B cell (primary cell): ENCODE measurements around the gene KMT2C. TPM values are rescaled to one million over a fixed set of nuclear protein-coding genes. Genes with fewer than 3 reads are reported as not detected.

Experiments used
- ATAC-seq: fragments of 200-7000 bp; cut with Tn5 transposase; one replicate; pipeline ENCODE4 v1.10.0; 2021; ENCODE audit warnings: low read depth, mild to moderate bottlenecking, moderate number of reproducible peaks, moderate library complexity
- CTCF ChIA-PET: fragments of 350-600 bp; sonication (Branson Sonifier 250); formaldehyde crosslinking; loops from one replicate; lab custom pipeline; 2021; ENCODE audit warnings: antibody characterized with exemption, inconsistent platforms; lab: Charles Lee
- POLR2A ChIA-PET: fragments of 350-600 bp; sonication (Branson Sonifier 250); formaldehyde crosslinking; loops from one replicate; lab custom pipeline; 2021; ENCODE audit warnings: antibody characterized with exemption; lab: Charles Lee
- DNase-seq: peaks from one replicate; pipeline ENCODE4 v3.0.0; 2013
- H2AFZ ChIP-seq: 2 replicates; pipeline ENCODE4 v1.6.1; 2012; ENCODE audit warnings: mild to moderate bottlenecking, low read depth, low read length; ENCODE audit not compliant: insufficient read depth, poor library complexity, severe bottlenecking
- H3K27ac ChIP-seq, 2 donors: 1 replicate in 1 of 2; 2 replicates in 1 of 2; pipeline ENCODE4 v1.5.1; 2012 to 2013; ENCODE audit warnings: low read length in 2 of 2, mild to moderate bottlenecking in 2 of 2, moderate library complexity in 1 of 2
- H3K27me3 ChIP-seq, 4 experiments: fragments of 200-600 bp in 1 of 4; sonication (generic) in 1 of 4; replicated peaks in 1 of 4; 1 replicate in 2 of 4; 2 replicates in 2 of 4; pipeline versions ENCODE4 v1.6.1 to v1.7.0; 2013 to 2016; ENCODE audit warnings: low read length in 3 of 4, mild to moderate bottlenecking in 2 of 4, mixed read lengths in 1 of 4, moderate library complexity in 1 of 4; ENCODE audit not compliant: insufficient read depth in 4 of 4, control insufficient read depth in 3 of 4; ENCODE audit errors: control extremely low read depth in 1 of 4
- H3K36me3 ChIP-seq, 2 experiments: replicated peaks in 1 of 2; 1 replicate in 1 of 2; 2 replicates in 1 of 2; pipeline versions ENCODE4 v1.6.1 to v1.7.1; 2013; ENCODE audit warnings: low read length in 1 of 2; ENCODE audit not compliant: insufficient read depth in 2 of 2, control insufficient read depth in 1 of 2; ENCODE audit errors: control extremely low read depth in 1 of 2, extremely low read depth in 1 of 2
- H3K4me1 ChIP-seq, 2 donors: fragments of 200-600 bp in 1 of 2; sonication (generic) in 1 of 2; 1 replicate in 1 of 2; 2 replicates in 1 of 2; pipeline versions ENCODE4 v1.5.1 to v1.6.1; 2013 to 2017; ENCODE audit warnings: low read length in 2 of 2; ENCODE audit not compliant: control insufficient read depth in 2 of 2, insufficient read depth in 2 of 2
- H3K4me2 ChIP-seq: replicated peaks from 2 replicates; pipeline ENCODE3; 2012; ENCODE audit warnings: mild to moderate bottlenecking, low read depth, low read length; ENCODE audit not compliant: poor library complexity, severe bottlenecking
- H3K4me3 ChIP-seq, 5 experiments: fragments of 200-600 bp in 1 of 5; sonication (generic) in 1 of 5; 1 replicate in 3 of 5; 2 replicates in 2 of 5; pipeline versions ENCODE4 v1.5.1 to v1.7.0; 2011 to 2016; ENCODE audit warnings: low read length in 4 of 5, mild to moderate bottlenecking in 4 of 5, low read depth in 2 of 5, control low read depth in 1 of 5, moderate library complexity in 1 of 5; ENCODE audit not compliant: insufficient read depth in 1 of 5; ENCODE audit errors: control extremely low read depth in 1 of 5, extremely low read depth in 1 of 5
- H3K79me2 ChIP-seq: fragments of 200-600 bp; sonication (generic); one replicate; pipeline ENCODE4 v1.6.0; 2016; ENCODE audit warnings: low read length; ENCODE audit not compliant: control insufficient read depth, insufficient read depth
- H3K9ac ChIP-seq: fragments of 200-600 bp; sonication (generic); 2 replicates; pipeline ENCODE4 v1.6.1; 2017; ENCODE audit warnings: mild to moderate bottlenecking, low read length, moderate library complexity
- H3K9me3 ChIP-seq, 3 donors: one replicate each; pipeline versions ENCODE4 v1.6.1 to v1.7.1; 2013; ENCODE audit warnings: low read length in 2 of 3; ENCODE audit not compliant: control insufficient read depth in 2 of 3, insufficient read depth in 1 of 3; ENCODE audit errors: control extremely low read depth in 1 of 3
- H4K20me1 ChIP-seq: 2 replicates; pipeline ENCODE4 v1.6.0; 2012; ENCODE audit warnings: mild to moderate bottlenecking, low read length; ENCODE audit not compliant: insufficient read depth, control insufficient read depth, poor library complexity, severe bottlenecking
- H3K27ac Mint-ChIP-seq: one replicate; pipeline ENCODE4 v1.8.0; 2021; ENCODE audit warnings: mixed read lengths
- H3K27me3 Mint-ChIP-seq: one replicate; pipeline ENCODE4 v1.8.0; 2021; ENCODE audit warnings: mixed read lengths
- H3K4me1 Mint-ChIP-seq: one replicate; pipeline ENCODE4 v1.8.0; 2021; ENCODE audit warnings: mixed read lengths
- H3K4me3 Mint-ChIP-seq: one replicate; pipeline ENCODE4 v1.8.0; 2021; ENCODE audit warnings: mixed read lengths
- H3K9me3 Mint-ChIP-seq: one replicate; pipeline ENCODE4 v1.8.0; 2022; ENCODE audit warnings: mixed read lengths; ENCODE audit not compliant: insufficient read depth
- CTCF ChIP-seq: fragments of 200-600 bp; IDR thresholded peaks from one replicate; pipeline ENCODE4 v1.8.0; 2022; ENCODE audit warnings: antibody characterized with exemption, mild to moderate bottlenecking
- EZH2 ChIP-seq: IDR thresholded peaks from 2 replicates; pipeline ENCODE4 v1.6.1; 2012; ENCODE audit warnings: borderline replicate concordance, low read depth, mild to moderate bottlenecking, moderate library complexity, low read length; ENCODE audit not compliant: insufficient read depth, poor library complexity, severe bottlenecking
- WGBS: methylation state at CpG from one replicate; pipeline ENCODE4 v1.1.5; 2013; ENCODE audit warnings: missing lambda C conversion rate; ENCODE audit not compliant: insufficient coverage; 5-methylcytosine and 5-hydroxymethylcytosine counted together
- intact Hi-C: fragments of 100-400 bp; cut with micrococcal nuclease; formaldehyde crosslinking; loops from one replicate; pipeline ENCODE4 v1.10.0; 2022
- polyA plus RNA-seq: library from polyadenylated mRNA; depleted of rRNA; stranded (reverse); fragments of >200 nt; gene quantifications from 2 replicates; pipeline ENCODE4 v1.2.3, GENCODE V29; 2012
- total RNA-seq, 2 donors: library from RNA; stranded (reverse); fragments of 120-200 nt in 1 of 2; gene quantifications; 1 replicate in 1 of 2; 2 replicates in 1 of 2; pipeline versions ENCODE4 v1.2.3 to v1.2.4, GENCODE V29; 2013 to 2022

Gene KMT2C
- total and polyA plus RNA-seq, 2 donors (not counting 1 experiment from before 2014, with no cell fraction given), result 14.9 to 171 TPM

GRCh38 chr7:152185558-152185957 lies 250.2 kb downstream of the KMT2C start:
- H3K27me3 ChIP-seq, result no peaks in the 10 kb centered on the region
- Mint-ChIP-seq H3K4me1 (no peaks in the 10 kb centered on the region), H3K4me3 (no peak overlapping the region), H3K27ac (no peak overlapping the region), H3K9me3 (no peaks in the 10 kb centered on the region), H3K27me3 (no peaks in the 10 kb centered on the region)
- no peak overlapping the region for H3K4me3 ChIP-seq
- H3K79me2 ChIP-seq, result no peaks in the 10 kb centered on the region
- ChIA-PET CTCF (no interaction called here), POLR2A (no interaction called here)
- peaks cover 12 to 63% of the 10 kb centered on the region in 2 experiments for H3K36me3 ChIP-seq
- TF ChIP-seq EZH2 (no peak), CTCF (no peak)
- H3K4me1 ChIP-seq, result no peaks in the 10 kb centered on the region
- H3K9ac ChIP-seq, result no peak overlapping the region
- intact Hi-C loops, result no loop called here
- no peak overlapping the region for H3K27ac ChIP-seq
- ATAC-seq (no peak), DNase-seq (no peak)
- WGBS, result no CpG with 5 or more reads among the region's 4 CpGs
- H3K9me3 ChIP-seq, result no peaks in the 10 kb centered on the region
- no peak overlapping the region for H3K4me2 ChIP-seq
- H2AFZ ChIP-seq, result no peak overlapping the region
- no peaks in the 10 kb centered on the region for H4K20me1 ChIP-seq

GRCh38 chr7:152180587-152180986 lies 255.2 kb downstream of the KMT2C start:
- ChIA-PET CTCF (no interaction called here), POLR2A (no interaction called here)
- H3K79me2 ChIP-seq, result no peaks in the 10 kb centered on the region
- H2AFZ ChIP-seq, result no peak overlapping the region
- no peak overlapping the region for H3K27ac ChIP-seq
- DNase-seq, result no peak
- no peaks in the 10 kb centered on the region for H3K27me3 ChIP-seq
- peaks cover 12% of the 10 kb centered on the region in 2 donors for H3K4me1 ChIP-seq
- H3K9me3 ChIP-seq, result no peaks in the 10 kb centered on the region
- no peaks in the 10 kb centered on the region for H4K20me1 ChIP-seq
- Mint-ChIP-seq H3K4me3 (no peak overlapping the region), H3K27ac (no peak overlapping the region), H3K9me3 (no peaks in the 10 kb centered on the region), H3K4me1 (peaks cover 14% of the 10 kb centered on the region), H3K27me3 (no peaks in the 10 kb centered on the region)
- no peak for ATAC-seq
- no peak overlapping the region for H3K9ac ChIP-seq
- peaks cover 8 to 64% of the 10 kb centered on the region in 2 experiments for H3K36me3 ChIP-seq
- WGBS, result 100% methylated on average over 1 of the region's 1 CpG
- intact Hi-C loops, result no loop called here
- no peak overlapping the region for H3K4me2 ChIP-seq
- no peak overlapping the region for H3K4me3 ChIP-seq
- no peak for TF ChIP-seq EZH2
- TF ChIP-seq CTCF, result no peak
